GM18951 (cell line): ENCODE results near the gene CLCN2.

Experiments used
- POLR2A ChIP-seq: IDR thresholded peaks from 4 replicates; pipeline ENCODE4 v1.6.1; 2011; ENCODE audit warnings: mild to moderate bottlenecking; ENCODE audit not compliant: insufficient read length, insufficient read depth; ENCODE audit errors: extremely low read depth
- in situ Hi-C: fragments of 300-500 bp; cut with MboI; formaldehyde crosslinking; loops from one replicate; pipeline ENCODE4 v1.12.0; 2022; ENCODE audit warnings: low sequenced_read_pairs, mixed read lengths, inconsistent platforms; ENCODE audit not compliant: unreplicated experiment

CLCN2 gene

GRCh38 chr3:184361532-184361931 lies at the start of gene CLCN2, which contains the start of gene POLR2H:
TSS of gene CLCN2 (minus strand) at chr3:184361605. CDS start at chr3:184361479, 126 bp downstream.
TSS of gene POLR2H (plus strand) at chr3:184361710. CDS start at chr3:184363493, 1,783 bp downstream.
- in situ Hi-C loops, result loop anchor here (25.0 kb wide), 1 partner anchor 176 kb away; no protein-coding TSS in a partner anchor
- peak; percentile 54 for TF ChIP-seq POLR2A

GRCh38 chr3:184409946-184410500 lies 48.6 kb upstream of the CLCN2 start:
- in situ Hi-C loops, result no loop called here
- TF ChIP-seq POLR2A, result no peak

GRCh38 chr3:184409331-184409926 lies 48.0 kb upstream of the CLCN2 start:
- in situ Hi-C loops, result no loop called here
- no peak for TF ChIP-seq POLR2A

GRCh38 chr3:184405075-184406030 lies 43.9 kb upstream of the CLCN2 start:
- TF ChIP-seq POLR2A, result no peak
- in situ Hi-C loops, result no loop called here

GRCh38 chr3:184399410-184399809 lies 38.0 kb upstream of the CLCN2 start:
- in situ Hi-C loops, result no loop called here
- no peak for TF ChIP-seq POLR2A

GRCh38 chr3:184395320-184395660 lies 33.9 kb upstream of the CLCN2 start:
- in situ Hi-C loops, result no loop called here
- TF ChIP-seq POLR2A, result no peak

- TF ChIP-seq POLR2A, result no peak
- in situ Hi-C loops, result no loop called here
Measured at GRCh38 chr3:184391266-184391665, 29.9 kb upstream of the CLCN2 start.

GRCh38 chr3:184389935-184390528 lies 28.6 kb upstream of the CLCN2 start:
- no peak for TF ChIP-seq POLR2A
- in situ Hi-C loops, result no loop called here

- no peak for TF ChIP-seq POLR2A
- in situ Hi-C loops, result no loop called here
Measured at GRCh38 chr3:184389384-184389783, 28.0 kb upstream of the CLCN2 start.

GRCh38 chr3:184388936-184389230 lies 27.5 kb upstream of the CLCN2 start:
- in situ Hi-C loops, result no loop called here
- TF ChIP-seq POLR2A, result no peak

- TF ChIP-seq POLR2A, result no peak
- in situ Hi-C loops, result no loop called here
Measured at GRCh38 chr3:184388164-184388935, 26.9 kb upstream of the CLCN2 start.

GRCh38 chr3:184387174-184387714 lies 25.8 kb upstream of the CLCN2 start:
- TF ChIP-seq POLR2A, result no peak
- in situ Hi-C loops, result no loop called here
